AG09319 (cell line): ENCODE measurements around the gene BPIFA3.

Experiments used
- DNase-seq: peaks from one replicate; pipeline ENCODE4 v3.0.0-alpha.2; 2010; ENCODE audit warnings: low read depth; ENCODE audit errors: extremely low read depth
- CTCF ChIP-seq: IDR thresholded peaks from 2 replicates; pipeline ENCODE4 v1.5.1; 2011; ENCODE audit warnings: low read depth, mild to moderate bottlenecking, inconsistent platforms, low read length, moderate library complexity

BPIFA3 gene

DNA sequence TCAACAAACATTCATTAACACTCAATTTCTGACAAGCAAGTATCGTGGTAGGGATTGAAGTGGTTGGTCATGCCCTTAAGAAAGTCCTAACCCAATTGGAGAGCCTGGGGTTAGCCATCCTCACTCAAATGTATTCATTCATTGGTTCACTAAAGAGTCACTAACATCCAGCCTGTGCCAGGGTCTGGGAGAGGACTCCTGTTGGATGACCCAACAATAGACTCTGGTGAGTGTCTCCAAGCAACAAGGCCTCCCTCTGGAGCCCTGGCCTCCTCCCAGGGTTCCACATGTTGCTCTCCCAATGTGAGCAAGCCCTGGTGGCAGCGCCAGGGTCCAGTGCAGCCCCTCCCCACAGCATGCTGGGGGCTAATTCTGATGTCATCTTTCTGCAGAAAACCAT is at the start of gene BPIFA3:
Gene BPIFA3, plus strand, starts transcription at position 301 of the 400 bp plus-strand sequence. CDS start 185 bp downstream, outside the sequence.
- TF ChIP-seq CTCF, result no peak
- DNase-seq, result no peak

DNA sequence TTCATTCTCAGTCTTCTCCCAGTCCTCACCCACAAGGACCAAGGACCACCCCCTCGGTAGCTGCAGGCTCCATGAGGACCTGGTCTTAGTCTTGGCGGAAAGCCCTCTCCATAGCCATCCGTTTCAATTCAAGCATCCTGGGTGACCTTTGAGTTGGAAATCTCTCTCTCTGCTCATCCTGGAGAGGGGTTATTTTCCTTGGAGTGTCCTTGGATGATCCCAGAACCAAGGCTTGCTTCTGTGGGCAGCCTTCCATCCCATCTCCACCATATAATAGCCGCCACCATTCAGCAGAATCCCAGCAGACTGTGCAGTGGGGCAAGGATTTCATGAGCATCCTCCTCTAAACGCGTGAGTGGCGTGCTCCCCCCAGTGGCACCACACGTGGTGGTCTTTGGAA is 49.3 kb upstream of the BPIFA3 start, which contains the start of gene BPIFA2:
Gene BPIFA2, plus strand, starts transcription at position 301 of the 400 bp plus-strand sequence. CDS start 987 bp downstream, outside the sequence.
- no peak for TF ChIP-seq CTCF

GRCh38 chr20:33169176-33169794 is 47.9 kb upstream of the BPIFA3 start:
- TF ChIP-seq CTCF, result peak; percentile 12
- DNase-seq, result no peak

More for the DNA sequence above, 49.3 kb upstream of the BPIFA3 start, which contains the start of gene BPIFA2:
- DNase-seq, result no peak

- no peak for TF ChIP-seq CTCF
- no peak for DNase-seq
Observed at GRCh38 chr20:33172781-33173180, 44.4 kb upstream of the BPIFA3 start.

- DNase-seq, result no peak
Observed at GRCh38 chr20:33175123-33175522, 42.0 kb upstream of the BPIFA3 start.

DNA sequence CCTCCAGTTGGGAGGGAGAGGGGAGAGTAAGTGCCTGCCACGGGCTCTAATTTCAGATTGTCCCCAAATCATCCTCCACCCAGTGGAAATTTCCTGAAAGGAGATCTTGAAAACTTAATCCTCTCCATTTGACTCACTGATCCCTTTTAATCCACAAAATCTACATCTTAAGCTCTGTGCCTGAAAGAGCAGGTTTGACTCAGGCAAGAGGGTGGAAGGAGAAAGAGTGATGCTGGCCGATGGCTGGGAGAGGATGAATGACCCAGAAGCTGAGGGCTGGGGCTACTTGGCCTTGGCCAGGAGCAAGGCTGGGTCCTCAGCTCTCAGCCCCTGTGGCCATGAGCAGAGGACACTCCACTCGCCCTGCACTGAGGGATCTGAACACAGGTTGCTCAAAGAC is 41.1 kb upstream of the BPIFA3 start:
- no peak for DNase-seq
- TF ChIP-seq CTCF, result no peak

More at GRCh38 chr20:33175123-33175522, 42.0 kb upstream of the BPIFA3 start:
- no peak for TF ChIP-seq CTCF

GRCh38 chr20:33177866-33178265 is 39.3 kb upstream of the BPIFA3 start:
- no peak for DNase-seq
- no peak for TF ChIP-seq CTCF
